Skeletal muscle tissue (tissue), 4 donors: Measurements from ENCODE around the gene IL23A. TPM values are rescaled to one million over a fixed set of nuclear protein-coding genes. Genes with fewer than 3 reads are reported as not detected.
"Not testable (repeated sequence)": the region's sequence is repeated elsewhere in the genome, so short reads cannot be mapped to it uniquely, and the experiment has no call there.

ENCODE experiments used
- H3K27ac ChIP-seq: one replicate; pipeline ENCODE4 v1.7.0; 2013; ENCODE audit warnings: mild to moderate bottlenecking, low read depth, low read length, inconsistent platforms
- H3K27me3 ChIP-seq, 3 donors: one replicate each; pipeline ENCODE4 v1.7.0; 2013; ENCODE audit warnings: low read length in 3 of 3; ENCODE audit not compliant: control insufficient read depth in 3 of 3, insufficient read depth in 3 of 3
- H3K36me3 ChIP-seq, 3 donors: one replicate each; pipeline ENCODE4 v1.7.0; 2013; ENCODE audit warnings: low read length in 3 of 3; ENCODE audit not compliant: control insufficient read depth in 3 of 3, insufficient read depth in 3 of 3
- H3K4me1 ChIP-seq, 3 donors: one replicate each; pipeline ENCODE4 v1.7.0; 2013; ENCODE audit warnings: low read length in 3 of 3, mild to moderate bottlenecking in 3 of 3; ENCODE audit not compliant: control insufficient read depth in 3 of 3, insufficient read depth in 3 of 3
- H3K4me3 ChIP-seq, 3 donors: one replicate each; pipeline ENCODE4 v1.7.0; 2013; ENCODE audit warnings: low read length in 3 of 3
- H3K9ac ChIP-seq, 3 donors: one replicate each; pipeline ENCODE4 v1.7.0; 2013; ENCODE audit warnings: low read length in 3 of 3, mild to moderate bottlenecking in 3 of 3, moderate library complexity in 2 of 3, low read depth in 1 of 3
- H3K9me3 ChIP-seq, 3 donors: one replicate each; pipeline ENCODE4 v1.7.0; 2013; ENCODE audit warnings: low read length in 3 of 3; ENCODE audit not compliant: control insufficient read depth in 3 of 3
- total RNA-seq: library from RNA; depleted of rRNA; stranded (reverse); fragments of >200 nt; gene quantifications from one replicate; pipeline ENCODE4 v1.2.3, GENCODE V29; 2014
- donor health status: Osteomylitis.

IL23A gene
- total RNA-seq, 1 donor from 2014 or later = not detected

GRCh38 chr12:56304872-56305590 lies 33.7 kb upstream of the IL23A start:
- no peak overlapping the region for H3K4me3 ChIP-seq
- peaks cover 15 to 19% (median 17%) of the 10 kb centered on the region in 3 donors for H3K36me3 ChIP-seq
- no peak overlapping the region for H3K27ac ChIP-seq

GRCh38 chr12:56307221-56307965 lies 31.3 kb upstream of the IL23A start:
- no peaks in the 10 kb centered on the region for H3K27me3 ChIP-seq
- H3K9ac ChIP-seq = no peak overlapping the region
- peaks cover 0 to 4% (median 4%) of the 10 kb centered on the region in 3 donors for H3K4me1 ChIP-seq
- H3K27ac ChIP-seq = no peak overlapping the region
- no peaks in the 10 kb centered on the region for H3K9me3 ChIP-seq
- no peak overlapping the region for H3K4me3 ChIP-seq
- peaks cover 21 to 31% (median 30%) of the 10 kb centered on the region in 3 donors for H3K36me3 ChIP-seq

More at GRCh38 chr12:56304872-56305590, 33.7 kb upstream of the IL23A start:
- Histone ChIP-seq H3K4me1 (peaks cover 19 to 22% (median 19%) of the 10 kb centered on the region in 3 donors), H3K9ac (no peak overlapping the region), H3K9me3 (no peaks in the 10 kb centered on the region), H3K27me3 (no peaks in the 10 kb centered on the region)

DNA sequence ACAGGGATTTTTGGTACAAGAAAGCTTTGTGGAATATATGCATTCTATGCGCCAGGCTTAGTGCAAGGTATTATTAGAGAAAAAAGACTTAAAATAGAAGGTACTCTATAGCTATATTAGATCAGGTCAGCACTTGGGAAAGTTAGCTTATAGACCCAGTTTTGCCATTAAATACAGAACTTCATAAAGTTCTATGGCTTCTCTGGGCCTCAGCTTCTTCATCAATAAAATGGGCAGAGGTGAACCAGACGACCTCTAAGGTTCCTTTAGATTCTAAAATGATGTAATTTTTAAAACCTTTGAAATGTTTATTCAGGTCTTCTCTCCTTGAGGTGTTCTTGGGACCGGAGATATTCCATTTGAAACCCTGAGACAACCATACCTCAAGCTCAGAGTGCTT lies 30.0 kb upstream of the IL23A start:
- H3K4me3 ChIP-seq = no peak overlapping the region
- H3K27ac ChIP-seq = no peak overlapping the region
- no peak overlapping the region for H3K9ac ChIP-seq
- H3K36me3 ChIP-seq = peaks cover 21 to 31% (median 30%) of the 10 kb centered on the region in 3 donors
- H3K9me3 ChIP-seq = no peaks in the 10 kb centered on the region
- H3K27me3 ChIP-seq = no peaks in the 10 kb centered on the region
- H3K4me1 ChIP-seq = no peaks in the 10 kb centered on the region

DNA sequence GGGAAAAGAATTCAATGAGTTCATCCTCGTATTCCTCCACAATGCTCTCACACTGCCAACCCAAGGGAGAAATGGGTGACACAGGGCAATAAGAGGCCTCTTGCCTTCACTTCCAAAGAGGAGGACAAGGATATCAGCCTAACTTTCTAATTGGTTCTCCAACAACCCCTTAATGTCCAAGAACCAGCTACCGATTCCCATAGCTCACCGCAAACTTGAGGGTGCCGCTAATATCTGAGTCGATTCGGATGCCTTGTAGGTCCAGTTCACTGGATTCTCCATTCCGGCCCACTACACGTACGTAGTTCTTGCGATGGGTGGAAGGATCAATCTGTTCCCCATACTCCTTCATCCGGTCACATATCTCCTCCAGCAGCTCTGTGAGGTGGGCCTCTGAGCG lies 27.7 kb upstream of the IL23A start:
- Histone ChIP-seq H3K36me3 (peaks cover 26 to 38% (median 28%) of the 10 kb centered on the region in 3 donors), H3K9me3 (no peaks in the 10 kb centered on the region), H3K27ac (no peak overlapping the region), H3K4me1 (peaks cover 10 to 16% (median 10%) of the 10 kb centered on the region in 3 donors), H3K9ac (no peak overlapping the region), H3K4me3 (no peak overlapping the region), H3K27me3 (no peaks in the 10 kb centered on the region)

DNA sequence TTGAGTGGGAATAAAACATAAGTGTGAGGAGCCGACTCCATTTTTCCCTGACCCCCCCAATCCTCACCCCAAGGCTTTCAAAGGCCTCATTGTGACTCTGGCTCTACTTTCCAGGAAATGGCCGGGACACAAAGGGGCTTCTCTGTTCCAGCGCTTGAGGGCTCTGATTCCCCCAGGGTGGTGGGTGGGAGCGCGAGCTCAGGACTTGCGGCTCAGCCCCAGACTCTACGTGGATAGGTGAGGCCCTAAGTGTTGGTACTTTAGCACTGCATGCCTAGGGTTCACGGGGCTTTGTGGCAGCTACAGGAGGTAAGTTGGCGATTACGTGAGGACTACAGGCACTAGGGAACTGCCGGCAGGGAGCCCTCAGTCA lies 23.4 kb upstream of the IL23A start:
- peak overlapping the region; percentile 97 for H3K27ac ChIP-seq
- peaks cover 27 to 41% (median 31%) of the 10 kb centered on the region in 3 donors for H3K36me3 ChIP-seq
- peak overlapping the region; percentile 95 to 99 (median 98) for H3K9ac ChIP-seq
- peaks cover 17 to 24% (median 18%) of the 10 kb centered on the region in 3 donors for H3K4me1 ChIP-seq
- H3K9me3 ChIP-seq = no peaks in the 10 kb centered on the region
- H3K27me3 ChIP-seq = no peaks in the 10 kb centered on the region
- peak overlapping the region; percentile 97 to 100 (median 100) for H3K4me3 ChIP-seq

DNA sequence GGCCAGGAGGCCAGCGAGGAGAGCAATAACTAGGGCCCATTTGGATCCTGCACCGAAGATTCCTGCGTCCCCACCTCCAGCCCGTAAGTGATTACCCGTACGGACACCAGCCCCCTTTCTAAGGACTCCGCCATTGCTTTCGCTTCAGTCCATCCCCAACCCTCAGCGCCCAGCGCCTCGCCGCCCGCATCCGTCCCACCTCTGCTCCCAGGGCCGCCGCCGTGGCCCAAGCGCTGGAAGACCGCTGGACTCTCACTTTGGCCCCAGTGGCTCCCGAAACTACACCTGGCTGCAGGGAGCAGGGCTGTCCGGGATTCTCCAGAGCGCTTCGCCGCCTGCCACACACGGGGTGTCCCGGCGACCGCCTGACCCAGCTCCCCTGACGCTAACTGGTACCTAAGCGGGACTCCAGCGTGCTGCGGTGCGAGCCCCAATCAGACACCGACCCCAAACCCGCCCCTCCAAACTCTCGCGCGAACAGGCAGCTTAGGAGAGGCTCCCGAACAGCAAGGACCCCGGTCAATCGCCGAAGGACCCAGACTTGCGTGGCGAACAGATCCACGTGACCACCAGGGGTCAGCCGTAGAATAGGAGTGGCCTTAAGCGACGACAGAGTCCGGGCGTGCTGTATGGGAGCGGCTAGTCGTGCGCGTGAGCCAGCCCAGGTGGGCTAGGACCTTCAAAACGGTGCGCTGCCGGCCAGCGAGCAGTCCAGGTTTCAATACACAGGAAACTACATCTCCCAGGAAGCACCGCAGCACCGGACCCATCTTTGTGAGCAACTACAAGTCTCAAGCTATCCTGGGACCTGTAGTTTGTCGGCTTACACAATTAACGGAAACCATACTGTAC lies 22.8 kb upstream of the IL23A start, which contains the start of gene CNPY2:
Gene CNPY2 (minus strand): TSS at position 367 of the 852 bp plus-strand sequence. CDS start 771 bp downstream, outside the sequence.
- no peaks in the 10 kb centered on the region for H3K27me3 ChIP-seq
- peak within 1 kb of the TSS; percentile 95 to 99 (median 98) for H3K9ac ChIP-seq
- H3K4me3 ChIP-seq = peak within 1 kb of the TSS; percentile 97 to 100 (median 100)
- peak within 1 kb of the TSS; percentile 97 for H3K27ac ChIP-seq
- no peaks in the 10 kb centered on the region for H3K9me3 ChIP-seq
- H3K4me1 ChIP-seq = peaks cover 17 to 24% (median 18%) of the 10 kb centered on the region in 3 donors
- H3K36me3 ChIP-seq = peaks cover 25 to 34% (median 27%) of the 10 kb centered on the region in 3 donors

DNA sequence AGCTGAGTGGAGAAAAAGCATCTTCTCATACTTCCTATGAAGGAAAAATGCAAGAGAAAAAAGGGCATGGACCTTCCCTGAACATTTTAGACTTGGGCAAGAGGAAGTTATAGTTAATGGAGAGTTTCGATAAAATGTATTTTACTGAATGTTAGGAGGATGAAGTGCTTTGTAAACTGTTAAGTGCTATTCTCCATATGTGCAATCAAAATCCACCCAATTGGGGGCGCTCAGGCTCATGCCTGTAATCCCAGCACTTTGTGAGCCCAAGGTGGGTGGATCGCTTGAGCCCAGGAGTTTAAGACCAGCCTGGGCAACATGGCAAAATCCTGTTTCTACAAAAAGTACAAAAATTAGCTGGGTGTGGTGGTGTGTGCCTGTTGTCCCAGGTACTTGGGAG lies 21.0 kb upstream of the IL23A start:
- H3K27ac ChIP-seq = no peak overlapping the region
- no peak overlapping the region for H3K9ac ChIP-seq
- peaks cover 24 to 39% (median 32%) of the 10 kb centered on the region in 3 donors for H3K36me3 ChIP-seq
- peaks cover 17 to 24% (median 18%) of the 10 kb centered on the region in 3 donors for H3K4me1 ChIP-seq
- no peaks in the 10 kb centered on the region for H3K27me3 ChIP-seq
- H3K9me3 ChIP-seq = no peaks in the 10 kb centered on the region
- no peak overlapping the region for H3K4me3 ChIP-seq

- peaks cover 8% of the 10 kb centered on the region in 3 donors for H3K4me1 ChIP-seq
- no peak overlapping the region for H3K27ac ChIP-seq
- H3K36me3 ChIP-seq = peaks cover 45 to 63% (median 62%) of the 10 kb centered on the region in 3 donors
- H3K9ac ChIP-seq = no peak overlapping the region
- no peak overlapping the region for H3K4me3 ChIP-seq
- H3K9me3 ChIP-seq = no peaks in the 10 kb centered on the region
- no peaks in the 10 kb centered on the region for H3K27me3 ChIP-seq
Observed at GRCh38 chr12:56321027-56321426, 17.7 kb upstream of the IL23A start.

DNA sequence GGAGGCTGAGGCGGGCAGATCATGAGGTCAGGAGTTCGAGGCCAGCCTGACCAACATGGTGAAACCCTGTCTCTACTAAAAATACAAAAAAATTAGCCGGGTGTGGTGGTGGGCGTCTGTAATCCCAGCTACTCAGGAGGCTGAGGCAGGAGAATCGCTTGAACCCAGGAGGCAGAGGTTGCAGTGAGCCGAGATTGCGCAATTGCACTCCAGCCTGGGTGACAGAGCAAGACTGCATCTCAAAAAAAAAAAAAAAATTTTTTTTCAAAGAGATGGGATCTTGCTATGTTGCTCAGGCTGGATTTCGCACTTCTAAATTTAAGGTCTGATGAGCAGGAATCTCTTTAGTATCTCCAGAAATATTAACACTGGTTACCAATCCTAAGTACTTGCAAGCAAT lies 17.1 kb upstream of the IL23A start:
- not testable (repeated sequence) for H3K4me3 ChIP-seq, H3K9me3 ChIP-seq, H3K9ac ChIP-seq, H3K4me1 ChIP-seq, H3K27ac ChIP-seq, H3K27me3 ChIP-seq
- peaks cover 49 to 69% (median 68%) of the 10 kb centered on the region in 3 donors for H3K36me3 ChIP-seq
